ENCODE measurements around the gene RNF157. TPM values are rescaled to one million over a fixed set of nuclear protein-coding genes. Genes with fewer than 3 reads are reported as not detected.
A peak's percentile ranks its signal among the peaks of the same experiment; 100 is the strongest.

Gene RNF157
- polyA plus RNA-seq, 2 of the 4 experiments (the other 2 are of a cell fraction) = 7.2 to 8.5 TPM

GRCh38 chr17:76243826-76244679 lies 3.8 kb upstream of the RNF157 start:
- CTCF ChIA-PET = interaction anchor here (0.9 to 14.6 kb wide), 8 partner anchors 10 to 123 kb away, joined by 3 to 164 read pairs (median 4); no protein-coding TSS in a partner anchor
- H3K27ac ChIP-seq = no peak overlapping the region
- DNase-seq (ENCODE audit: low read depth in 1 of 2, low spot score in 1 of 2) (no peak), ATAC-seq (no peak), FAIRE-seq (no peak)
- POLR2A ChIA-PET = no interaction called here
- 81% methylated on average over 12 of the region's 12 CpGs for WGBS (ENCODE audit: missing lambda C conversion rate)
- TF ChIP-seq GATA3 (IDR thresholded peaks at IDR 0.05; ENCODE audit: borderline replicate concordance) (no peak), MAFK (IDR thresholded peaks at IDR 0.05; ENCODE audit: partially characterized antibody) (peak; percentile 11)
- no peak overlapping the region for H3K4me2 ChIP-seq
- H3K9me3 ChIP-seq = no peaks in the 10 kb centered on the region
- no peak overlapping the region for H3K4me3 ChIP-seq
- H3K4me1 ChIP-seq = peaks cover 11% of the 10 kb centered on the region

- no peak overlapping the region; the same call in 2 of the 3 replicates for H3K4me2 ChIP-seq
- H3K4me1 ChIP-seq = peaks cover 26% of the 10 kb centered on the region
- CTCF ChIA-PET = interaction anchor here (0.8 to 2.6 kb wide), 5 partner anchors 9 to 48 kb away, joined by 3 to 19 read pairs (median 4); no protein-coding TSS in a partner anchor
- POLR2A ChIA-PET = interaction anchor here (0.6 to 1.8 kb wide), 2 partner anchors 23 to 138 kb away, joined by 3 to 6 read pairs; partner anchors contain the start of gene UBALD2
- H3K4me3 ChIP-seq = no peak overlapping the region
- no peak for DNase-seq (ENCODE audit: low read depth in 1 of 2, low spot score in 1 of 2)
- FAIRE-seq = no peak
- ATAC-seq = no peak
- H3K27ac ChIP-seq = no peak overlapping the region
- 95% methylated on average over 15 of the region's 15 CpGs for WGBS (ENCODE audit: missing lambda C conversion rate)
- H3K9me3 ChIP-seq = no peaks in the 10 kb centered on the region
- TF ChIP-seq EP300 (IDR thresholded peaks at IDR 0.05) (no peak), E2F6 (IDR thresholded peaks at IDR 0.05; ENCODE audit: borderline replicate concordance, low read depth) (no peak), HMGXB4 (CRISPR knock-in tag; IDR thresholded peaks at IDR 0.05; ENCODE audit: borderline replicate concordance) (no peak), ZNF302 (CRISPR knock-in tag; IDR thresholded peaks at IDR 0.05) (no peak), RNF2 (IDR thresholded peaks at IDR 0.05; ENCODE audit: borderline replicate concordance, low read depth) (no peak), CHD2 (IDR thresholded peaks at IDR 0.05; ENCODE audit: low read length, partially characterized antibody) (no peak), ZFP36 (IDR thresholded peaks at IDR 0.05; ENCODE audit: borderline replicate concordance, partially characterized antibody) (no peak), BHLHE40 (IDR thresholded peaks at IDR 0.05; ENCODE audit: low read depth, low read length) (no peak), RAD21 (conservative IDR thresholded peaks at IDR 0.05 in 1 of 2, IDR thresholded peaks at IDR 0.05 in 1 of 2) (no peak), SMC3 (IDR thresholded peaks at IDR 0.05) (no peak), MAFK (IDR thresholded peaks at IDR 0.05; ENCODE audit: partially characterized antibody) (no peak), ZSCAN20 (CRISPR knock-in tag; IDR thresholded peaks at IDR 0.05) (no peak), NR3C1 (IDR thresholded peaks at IDR 0.05) (no peak), EHMT2 (IDR thresholded peaks at IDR 0.05; ENCODE audit: low read depth) (no peak), POLR2A (IDR thresholded peaks at IDR 0.05; ENCODE audit: low read length) (no peak), ZC3H11A (IDR thresholded peaks at IDR 0.05) (no peak), KDM5A (IDR thresholded peaks at IDR 0.05) (no peak), ELK1 (IDR thresholded peaks at IDR 0.05; ENCODE audit: low read depth, low read length) (no peak), CTCF (IDR thresholded peaks at IDR 0.05) (no peak), ATOH8 (CRISPR knock-in tag; IDR thresholded peaks at IDR 0.05; ENCODE audit: low read depth) (no peak)
These were observed 1.5 kb upstream of the RNF157 start for GRCh38 chr17:76241691-76242255.
